Vagina (tissue), 2 donors: Measurements from ENCODE around the gene OR1I1.

Experiments used
- POLR2A ChIP-seq, 2 donors: fragments of 450-650 bp; IDR thresholded peaks; one replicate each; pipeline ENCODE4 v1.6.1; 2017; ENCODE audit warnings: antibody characterized with exemption in 2 of 2, mild to moderate bottlenecking in 2 of 2, moderate library complexity in 2 of 2
- TF ChIP-seq, protein P1 (sequence below), 3 experiments: fragments of 450-650 bp in 2 of 3; fragments of 200-600 bp in 1 of 3; sonication (generic) in 1 of 3; IDR thresholded peaks; one replicate each; pipeline ENCODE4 v1.5.1; 2017 to 2019; ENCODE audit warnings: antibody characterized with exemption in 3 of 3, mild to moderate bottlenecking in 2 of 3, moderate library complexity in 2 of 3

DNA sequence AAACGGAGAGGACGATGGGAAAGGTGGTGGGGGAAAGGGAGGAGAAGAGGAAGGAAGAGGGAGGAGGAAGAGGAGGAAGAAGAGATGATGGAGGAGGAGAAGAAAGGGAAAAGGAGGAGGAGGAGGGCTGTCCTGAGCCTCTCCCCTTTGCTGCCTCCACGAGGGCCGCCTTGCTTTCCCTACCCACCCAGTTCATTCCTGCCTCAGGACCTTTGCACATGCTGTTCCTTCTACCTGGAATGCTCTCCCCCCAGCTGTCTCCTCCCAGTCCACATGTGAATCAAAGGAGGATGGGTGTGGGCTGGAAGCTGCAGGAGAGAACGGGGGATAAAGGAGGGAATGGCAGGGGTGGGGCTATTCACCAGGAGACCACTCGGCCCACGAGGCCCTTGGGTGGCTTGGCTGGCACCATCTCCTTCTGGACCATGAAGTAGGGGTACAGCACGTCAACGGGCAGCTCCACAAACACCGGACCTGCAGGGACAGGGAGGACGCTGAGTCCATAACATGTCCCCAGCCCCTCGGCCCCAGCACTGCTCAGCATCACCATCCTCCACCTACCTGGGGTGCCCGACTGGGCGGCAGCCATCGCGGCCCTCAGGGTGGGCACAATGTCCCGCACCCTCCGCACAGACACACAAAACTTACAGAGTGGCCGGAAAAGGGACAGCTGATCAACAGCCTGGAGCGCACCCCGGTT is 40.5 kb downstream of the OR1I1 start:
- TF ChIP-seq, protein P1, sequence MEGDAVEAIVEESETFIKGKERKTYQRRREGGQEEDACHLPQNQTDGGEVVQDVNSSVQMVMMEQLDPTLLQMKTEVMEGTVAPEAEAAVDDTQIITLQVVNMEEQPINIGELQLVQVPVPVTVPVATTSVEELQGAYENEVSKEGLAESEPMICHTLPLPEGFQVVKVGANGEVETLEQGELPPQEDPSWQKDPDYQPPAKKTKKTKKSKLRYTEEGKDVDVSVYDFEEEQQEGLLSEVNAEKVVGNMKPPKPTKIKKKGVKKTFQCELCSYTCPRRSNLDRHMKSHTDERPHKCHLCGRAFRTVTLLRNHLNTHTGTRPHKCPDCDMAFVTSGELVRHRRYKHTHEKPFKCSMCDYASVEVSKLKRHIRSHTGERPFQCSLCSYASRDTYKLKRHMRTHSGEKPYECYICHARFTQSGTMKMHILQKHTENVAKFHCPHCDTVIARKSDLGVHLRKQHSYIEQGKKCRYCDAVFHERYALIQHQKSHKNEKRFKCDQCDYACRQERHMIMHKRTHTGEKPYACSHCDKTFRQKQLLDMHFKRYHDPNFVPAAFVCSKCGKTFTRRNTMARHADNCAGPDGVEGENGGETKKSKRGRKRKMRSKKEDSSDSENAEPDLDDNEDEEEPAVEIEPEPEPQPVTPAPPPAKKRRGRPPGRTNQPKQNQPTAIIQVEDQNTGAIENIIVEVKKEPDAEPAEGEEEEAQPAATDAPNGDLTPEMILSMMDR (IDR thresholded peaks at IDR 0.05), result no peak
- TF ChIP-seq POLR2A (IDR thresholded peaks at IDR 0.05), result no peak
